Gastroesophageal sphincter (tissue), 4 donors: ENCODE measurements around the gene CDC5L. TPM values are rescaled to one million over a fixed set of nuclear protein-coding genes. Genes with fewer than 3 reads are reported as not detected.
A peak's percentile ranks its signal among the peaks of the same experiment; 100 is the strongest.

Experiments used
- ATAC-seq: fragments of 150-250 bp; one replicate; pipeline ENCODE4 v1.9.1; 2016; ENCODE audit warnings: mild to moderate bottlenecking, moderate library complexity
- H3K27ac ChIP-seq, 4 donors: fragments of 200-600 bp; sonication (generic) in 3 of 4; 1 replicate in 3 of 4; 2 replicates in 1 of 4; pipeline ENCODE4 v1.5.1; 2016 to 2019
- H3K27me3 ChIP-seq: fragments of 200-600 bp; sonication (generic); one replicate; pipeline ENCODE4 v1.5.1; 2019
- H3K36me3 ChIP-seq, 2 donors: fragments of 200-600 bp; sonication (generic); one replicate each; pipeline ENCODE4 v1.5.1; 2019; ENCODE audit warnings: control low read depth in 1 of 2
- H3K4me1 ChIP-seq, 3 donors: fragments of 200-600 bp; sonication (generic); 1 replicate in 2 of 3; 2 replicates in 1 of 3; pipeline ENCODE4 v1.5.1; 2016 to 2019; ENCODE audit warnings: control low read depth in 2 of 3
- H3K4me3 ChIP-seq, 2 donors: fragments of 200-600 bp; sonication (generic); one replicate each; pipeline ENCODE4 v1.5.1; 2019; ENCODE audit warnings: mild to moderate bottlenecking in 1 of 2, moderate library complexity in 1 of 2
- H3K9me3 ChIP-seq, 3 donors: fragments of 200-600 bp; sonication (generic); one replicate each; pipeline ENCODE4 v1.5.1; 2017 to 2019; ENCODE audit warnings: control low read depth in 2 of 3
- EP300 ChIP-seq: sonication (generic); formaldehyde crosslinking; IDR thresholded peaks from one replicate; pipeline ENCODE4 v1.6.1; 2017; ENCODE audit warnings: antibody characterized with exemption, mild to moderate bottlenecking
- POLR2A ChIP-seq, 2 donors: fragments of 450-650 bp; IDR thresholded peaks; one replicate each; pipeline ENCODE4 v1.6.1; 2017; ENCODE audit warnings: antibody characterized with exemption in 2 of 2, mild to moderate bottlenecking in 2 of 2, moderate library complexity in 1 of 2
- POLR2AphosphoS5 ChIP-seq: sonication (generic); formaldehyde crosslinking; IDR thresholded peaks from one replicate; pipeline ENCODE4 v1.6.1; 2017; ENCODE audit warnings: antibody characterized with exemption
- WGBS, 2 donors: methylation state at CpG; one replicate each; pipeline ENCODE4 v1.1.5; 2018; ENCODE audit warnings: low coverage in 1 of 2; 5-methylcytosine and 5-hydroxymethylcytosine counted together
- total RNA-seq, 4 donors: library from RNA; depleted of rRNA; stranded (reverse); fragments of >200 nt; gene quantifications; one replicate each; pipeline ENCODE4 v1.1.0, GENCODE V29; 2016
- TF ChIP-seq, protein P1 (sequence below), 4 experiments: fragments of 200-600 bp in 2 of 4; fragments of 450-650 bp in 2 of 4; sonication (generic) in 1 of 4; IDR thresholded peaks; one replicate each; pipeline ENCODE4 v1.5.1; 2017 to 2019; ENCODE audit warnings: antibody characterized with exemption in 4 of 4, mild to moderate bottlenecking in 2 of 4, moderate library complexity in 2 of 4

The CDC5L gene
- total RNA-seq, 4 donors from 2014 or later, result 23.3 to 32.1 (median 28.5) TPM

DNA sequence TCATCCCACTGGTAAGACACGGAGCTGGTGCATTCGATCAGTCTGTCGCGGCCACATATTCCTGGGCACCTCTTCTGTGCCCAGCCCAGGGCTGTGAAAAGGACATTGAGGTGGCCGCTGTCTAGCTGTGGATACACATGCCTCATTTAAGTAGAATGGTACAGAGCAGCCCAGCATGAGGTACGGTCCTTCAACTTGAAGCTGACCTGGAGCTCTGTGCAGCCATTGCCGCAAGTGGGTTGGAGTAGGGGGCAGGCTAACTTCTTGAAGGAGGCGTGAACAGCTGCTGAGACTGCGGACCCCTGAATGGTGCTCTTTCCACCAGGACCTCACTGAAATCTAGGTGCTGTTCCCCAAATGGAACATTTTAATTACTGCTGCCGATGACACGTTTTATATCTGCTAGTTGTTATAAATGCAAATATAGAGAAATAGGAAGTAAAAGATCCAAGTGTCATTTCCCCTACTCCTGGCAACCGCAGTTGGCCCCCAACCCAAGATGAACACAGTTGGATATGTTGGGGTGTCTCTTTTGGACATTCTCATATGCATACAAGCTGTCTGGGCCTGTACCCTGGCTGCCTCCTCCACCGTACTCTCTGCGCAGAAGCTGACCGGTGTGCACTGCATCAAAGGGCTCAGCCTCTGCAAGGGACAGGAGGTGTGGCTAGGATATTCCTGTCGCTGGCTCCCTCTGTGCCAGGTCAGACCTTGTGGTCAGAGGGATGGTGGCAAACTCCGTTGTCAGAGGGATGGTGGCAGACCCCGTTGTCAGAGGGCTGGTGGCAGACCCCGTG lies 86.1 kb downstream of the CDC5L start:
- no peaks in the 10 kb centered on the region for H3K36me3 ChIP-seq
- H3K4me1 ChIP-seq, result peaks cover 0 to 10% (median 3%) of the 10 kb centered on the region in 3 donors
- H3K27me3 ChIP-seq, result peaks cover 10% of the 10 kb centered on the region
- no peak overlapping the region for H3K4me3 ChIP-seq
- no peak for ATAC-seq
- H3K9me3 ChIP-seq, result no peaks in the 10 kb centered on the region
- no peak for TF ChIP-seq POLR2AphosphoS5
- WGBS, 2 donors, result 80 to 89% methylated on average over 9 to 15 of the region's 19 CpGs
- H3K27ac ChIP-seq, result no peak overlapping the region

DNA sequence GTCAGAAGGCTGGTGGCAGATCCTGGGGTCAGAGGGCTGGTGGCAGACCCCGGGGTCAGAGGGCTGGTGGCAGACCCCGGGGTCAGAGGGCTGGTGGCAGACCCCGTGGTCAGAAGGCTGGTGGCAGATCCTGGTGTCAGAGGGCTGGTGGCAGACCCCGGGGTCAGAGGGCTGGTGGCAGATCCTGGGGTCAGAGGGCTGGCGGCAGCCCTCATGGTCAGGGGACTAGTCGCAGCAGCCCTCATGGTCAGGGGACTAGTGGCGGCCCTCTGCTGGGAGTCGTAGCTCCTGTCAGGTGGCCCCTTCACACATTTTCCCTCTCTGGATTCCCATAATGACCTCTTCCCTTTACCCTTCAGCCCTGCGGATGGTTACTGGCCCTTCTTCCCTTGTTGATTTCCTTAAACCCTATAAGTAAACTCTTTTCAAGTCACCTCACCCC lies 86.7 kb downstream of the CDC5L start:
- Histone ChIP-seq H3K27ac (no peak overlapping the region), H3K4me1 (peaks cover 0 to 10% (median 3%) of the 10 kb centered on the region in 3 donors), H3K27me3 (peaks cover 10% of the 10 kb centered on the region), H3K36me3 (no peaks in the 10 kb centered on the region), H3K4me3 (no peak overlapping the region), H3K9me3 (no peaks in the 10 kb centered on the region)
- TF ChIP-seq EP300, result no peak
- TF ChIP-seq, protein P1, sequence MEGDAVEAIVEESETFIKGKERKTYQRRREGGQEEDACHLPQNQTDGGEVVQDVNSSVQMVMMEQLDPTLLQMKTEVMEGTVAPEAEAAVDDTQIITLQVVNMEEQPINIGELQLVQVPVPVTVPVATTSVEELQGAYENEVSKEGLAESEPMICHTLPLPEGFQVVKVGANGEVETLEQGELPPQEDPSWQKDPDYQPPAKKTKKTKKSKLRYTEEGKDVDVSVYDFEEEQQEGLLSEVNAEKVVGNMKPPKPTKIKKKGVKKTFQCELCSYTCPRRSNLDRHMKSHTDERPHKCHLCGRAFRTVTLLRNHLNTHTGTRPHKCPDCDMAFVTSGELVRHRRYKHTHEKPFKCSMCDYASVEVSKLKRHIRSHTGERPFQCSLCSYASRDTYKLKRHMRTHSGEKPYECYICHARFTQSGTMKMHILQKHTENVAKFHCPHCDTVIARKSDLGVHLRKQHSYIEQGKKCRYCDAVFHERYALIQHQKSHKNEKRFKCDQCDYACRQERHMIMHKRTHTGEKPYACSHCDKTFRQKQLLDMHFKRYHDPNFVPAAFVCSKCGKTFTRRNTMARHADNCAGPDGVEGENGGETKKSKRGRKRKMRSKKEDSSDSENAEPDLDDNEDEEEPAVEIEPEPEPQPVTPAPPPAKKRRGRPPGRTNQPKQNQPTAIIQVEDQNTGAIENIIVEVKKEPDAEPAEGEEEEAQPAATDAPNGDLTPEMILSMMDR (IDR thresholded peaks at IDR 0.05), result no peak
- TF ChIP-seq POLR2AphosphoS5, result no peak
- no peak for TF ChIP-seq POLR2A (IDR thresholded peaks at IDR 0.05)
- WGBS, 2 donors, result 79% methylated on average over 4 of the region's 9 CpGs; no CpG with 5 or more reads in 1 of the 2 donors
- no peak for ATAC-seq

DNA sequence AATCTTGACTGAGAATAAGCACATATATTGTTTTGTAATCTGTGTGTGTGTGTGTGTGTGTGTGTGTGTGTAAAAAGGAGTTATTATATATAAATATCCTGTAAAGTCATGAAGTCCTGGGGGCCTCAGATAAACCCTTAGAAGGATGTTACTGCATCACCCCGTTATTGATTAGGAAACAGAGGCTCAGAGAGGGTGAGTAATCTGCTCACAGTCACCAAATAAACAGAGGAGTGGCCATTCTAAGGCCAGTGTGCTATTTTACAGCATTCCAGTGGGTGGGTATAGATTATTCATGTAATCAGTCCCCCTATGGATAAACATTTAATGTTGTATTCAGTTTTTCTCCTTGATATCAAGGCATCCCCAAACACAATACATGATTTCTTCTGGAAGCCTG lies 87.1 kb downstream of the CDC5L start:
- Histone ChIP-seq H3K36me3 (no peaks in the 10 kb centered on the region), H3K4me1 (peaks cover 0 to 10% (median 3%) of the 10 kb centered on the region in 3 donors), H3K4me3 (no peak overlapping the region), H3K27me3 (peaks cover 10% of the 10 kb centered on the region), H3K9me3 (no peaks in the 10 kb centered on the region), H3K27ac (no peak overlapping the region)
- no peak for TF ChIP-seq EP300
- TF ChIP-seq, protein P1 (IDR thresholded peaks at IDR 0.05), result no peak
- TF ChIP-seq POLR2AphosphoS5, result no peak
- no peak for TF ChIP-seq POLR2A (IDR thresholded peaks at IDR 0.05)
- 43 to 50% methylated on average over 1 of the region's 1 CpG for WGBS, 2 donors
- ATAC-seq, result no peak

DNA sequence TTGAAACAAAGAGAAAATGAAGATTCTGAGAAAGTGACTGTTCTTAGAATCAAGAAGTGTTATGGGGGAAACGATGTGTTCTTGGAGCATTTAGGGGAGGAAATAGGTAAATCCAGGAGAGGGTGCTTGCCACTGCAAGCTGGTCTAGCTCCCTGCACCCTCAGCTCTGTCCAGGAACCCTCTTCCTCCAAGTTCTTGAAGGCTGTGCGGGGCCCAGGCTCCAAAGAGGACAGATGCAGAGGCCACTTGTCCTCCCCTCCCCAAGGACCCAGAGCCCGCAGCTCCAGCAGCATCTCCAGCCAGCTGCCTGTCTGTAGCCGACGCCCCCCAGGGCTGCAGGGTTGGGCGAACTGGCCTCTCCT lies 87.9 kb downstream of the CDC5L start:
- Histone ChIP-seq H3K27ac (no peak overlapping the region), H3K27me3 (peaks cover 10% of the 10 kb centered on the region), H3K9me3 (no peaks in the 10 kb centered on the region), H3K4me3 (peak overlapping the region in 1 of 2 donors; percentile 1), H3K36me3 (no peaks in the 10 kb centered on the region), H3K4me1 (peaks cover 0 to 10% (median 3%) of the 10 kb centered on the region in 3 donors)
- ATAC-seq, result no peak
- 20 to 83% methylated on average over 1 of the region's 6 CpGs for WGBS, 2 donors
- TF ChIP-seq, protein P1 (IDR thresholded peaks at IDR 0.05), result no peak
- TF ChIP-seq POLR2AphosphoS5 (no peak), POLR2A (IDR thresholded peaks at IDR 0.05) (no peak), EP300 (no peak)

DNA sequence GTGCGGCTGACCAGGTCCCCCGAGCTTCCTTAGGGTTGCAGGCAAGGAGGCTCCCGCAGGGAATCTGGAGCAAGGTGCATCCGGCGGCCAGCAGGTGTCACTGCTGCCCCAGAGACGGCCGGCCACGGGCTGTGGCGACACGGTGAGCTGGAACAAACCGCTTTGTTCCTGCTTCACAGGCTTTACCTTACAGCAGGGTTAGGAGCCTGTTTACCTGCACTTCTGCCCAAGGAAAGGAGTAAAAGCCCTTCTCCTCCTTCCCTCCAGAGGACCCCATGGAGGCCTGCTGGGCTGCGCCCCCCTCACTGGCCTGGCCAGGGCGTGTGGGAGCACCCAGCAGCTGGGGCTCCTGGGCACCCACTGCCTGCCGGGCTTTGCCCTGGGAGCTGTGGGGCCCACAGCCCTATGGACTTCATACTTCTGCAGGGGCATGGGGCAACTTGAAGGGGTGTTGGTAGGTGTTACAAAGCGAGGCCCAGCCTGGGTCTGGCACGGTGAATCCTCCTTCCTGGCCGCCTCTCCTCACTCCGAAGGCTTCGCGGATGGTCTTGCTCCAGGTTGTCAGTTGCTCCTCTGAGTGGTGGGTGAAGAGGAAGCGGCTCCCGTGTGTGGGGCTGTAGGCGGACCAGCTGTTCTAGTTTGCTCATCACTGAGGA lies 88.4 kb downstream of the CDC5L start:
- WGBS, 2 donors, result 63 to 90% methylated on average over 4 to 5 of the region's 23 CpGs
- Histone ChIP-seq H3K4me3 (peak overlapping the region in 1 of 2 donors; percentile 1), H3K9me3 (no peaks in the 10 kb centered on the region), H3K36me3 (no peaks in the 10 kb centered on the region), H3K27me3 (peaks cover 10% of the 10 kb centered on the region), H3K4me1 (peaks cover 0 to 10% (median 3%) of the 10 kb centered on the region in 3 donors), H3K27ac (no peak overlapping the region)
- TF ChIP-seq, protein P1 (IDR thresholded peaks at IDR 0.05), result peak in 3 of 4 experiments; percentile 92 to 94 (median 93)
- TF ChIP-seq EP300, result no peak
- no peak for TF ChIP-seq POLR2AphosphoS5
- no peak for TF ChIP-seq POLR2A (IDR thresholded peaks at IDR 0.05)
- peak; percentile 82 for ATAC-seq
